UCSD-AML1 (cell line): Measurements from ENCODE around the gene IL1R1.

Experiments used
- DNase-seq: peaks from one replicate; lab custom pipeline; 2025; ENCODE audit not compliant: unreplicated experiment; lab: John Stamatoyannopoulos, UW

The IL1R1 gene

DNA sequence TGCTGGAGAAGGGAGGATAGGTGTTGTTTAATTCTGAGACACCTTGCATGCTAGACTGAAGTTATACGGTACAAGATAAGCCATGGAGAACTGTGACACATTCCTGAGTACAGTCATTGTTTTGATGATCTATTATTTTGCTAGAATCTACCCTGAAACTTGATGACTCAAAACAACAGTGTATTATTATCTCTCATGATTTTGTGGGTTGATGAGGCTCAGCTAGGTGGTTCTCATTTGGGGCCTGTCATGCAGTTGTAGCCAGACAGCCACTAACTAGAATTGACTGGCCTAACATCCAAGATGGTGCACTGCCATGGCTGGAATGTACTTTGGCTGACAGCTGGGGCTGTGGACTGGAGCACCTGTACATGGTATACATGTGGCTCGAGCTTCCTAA is 5.4 kb upstream of the IL1R1 start:
- DNase-seq: no peak

DNA sequence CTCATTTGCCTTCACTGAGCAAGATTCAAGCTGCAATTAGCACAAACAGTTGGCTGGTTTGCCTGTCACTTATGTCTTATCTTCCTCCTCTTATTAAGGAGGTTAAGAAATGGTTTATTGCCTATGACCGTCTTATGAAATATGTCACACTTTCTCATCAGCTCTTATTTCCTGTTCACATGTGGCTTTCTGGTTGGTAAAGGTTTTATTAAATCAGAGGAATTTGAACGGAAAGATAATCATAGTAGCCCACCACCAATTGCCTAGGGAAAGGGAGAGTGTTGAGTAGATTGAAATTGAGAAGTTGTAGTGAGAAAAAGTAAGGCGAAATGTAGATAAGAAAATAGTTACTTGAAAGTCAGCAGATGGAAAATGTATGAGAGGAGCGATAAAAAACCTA is 4.2 kb upstream of the IL1R1 start:
- DNase-seq: no peak

- DNase-seq: no peak
Measured at GRCh38 chr2:102139851-102140250, 2.7 kb upstream of the IL1R1 start.

DNA sequence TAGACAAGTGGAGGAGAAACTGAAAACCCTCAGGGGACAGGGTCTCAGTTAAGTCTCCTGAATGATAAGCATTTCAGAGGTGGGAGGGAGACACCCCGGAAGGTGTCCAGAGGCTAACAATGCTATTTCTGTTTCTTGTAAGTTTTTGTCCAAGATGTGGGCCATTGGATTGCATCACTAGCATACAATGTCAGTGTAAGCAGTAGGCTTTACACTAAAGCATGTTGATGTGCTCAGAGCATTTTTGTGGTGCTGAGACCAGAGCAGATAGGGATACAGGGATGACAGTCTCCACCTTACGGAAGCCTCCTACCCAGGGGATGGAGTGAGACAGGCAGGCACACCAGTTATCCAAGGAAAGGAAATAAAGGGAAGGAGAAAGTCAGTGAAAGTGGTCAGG is 2.2 kb upstream of the IL1R1 start:
- DNase-seq: no peak

DNA sequence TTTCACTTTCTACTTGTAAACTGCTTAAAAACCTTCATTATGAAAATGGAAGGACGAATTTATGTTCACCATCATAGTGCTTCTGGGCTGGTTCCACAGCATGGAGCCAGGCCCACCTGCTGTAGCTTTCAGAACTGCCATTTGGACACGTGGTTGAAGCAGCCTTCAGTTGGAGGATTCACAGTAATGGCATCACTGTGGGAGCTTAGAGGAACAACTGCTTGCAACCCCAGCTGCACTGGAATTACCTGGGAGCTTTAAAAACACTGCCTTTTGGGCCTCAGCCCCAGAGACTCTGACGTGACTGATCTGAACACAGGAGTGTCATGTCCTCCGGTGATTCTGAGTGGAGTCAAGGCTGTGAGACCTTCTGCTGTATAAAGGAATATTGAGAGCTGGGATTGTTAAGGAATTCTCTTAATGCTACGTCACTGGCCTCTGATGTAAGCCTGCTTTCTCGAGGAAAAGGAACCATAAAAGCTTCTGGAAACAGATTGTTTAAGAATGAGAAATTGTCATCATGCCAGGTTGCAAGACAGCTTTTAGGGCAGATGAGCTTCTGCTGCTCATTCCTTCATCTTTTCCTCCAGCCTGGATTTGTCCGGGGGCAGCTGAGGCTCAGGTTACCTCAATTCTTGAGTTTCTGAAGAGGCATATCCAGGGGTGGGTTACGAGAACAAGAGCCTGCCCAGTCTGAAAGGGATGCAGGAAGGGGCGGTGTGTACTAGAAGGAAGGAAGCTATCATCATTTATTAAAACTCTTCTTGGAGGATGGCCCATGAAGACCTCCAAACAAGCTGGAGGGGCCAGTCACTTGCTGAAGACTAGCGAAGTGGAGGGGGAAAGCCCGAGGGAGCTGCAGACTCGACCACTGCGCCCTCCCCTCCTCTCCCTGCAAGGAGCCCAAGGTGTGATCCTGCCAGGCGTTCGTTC is 1.3 kb upstream of the IL1R1 start:
- DNase-seq: no peak

DNA sequence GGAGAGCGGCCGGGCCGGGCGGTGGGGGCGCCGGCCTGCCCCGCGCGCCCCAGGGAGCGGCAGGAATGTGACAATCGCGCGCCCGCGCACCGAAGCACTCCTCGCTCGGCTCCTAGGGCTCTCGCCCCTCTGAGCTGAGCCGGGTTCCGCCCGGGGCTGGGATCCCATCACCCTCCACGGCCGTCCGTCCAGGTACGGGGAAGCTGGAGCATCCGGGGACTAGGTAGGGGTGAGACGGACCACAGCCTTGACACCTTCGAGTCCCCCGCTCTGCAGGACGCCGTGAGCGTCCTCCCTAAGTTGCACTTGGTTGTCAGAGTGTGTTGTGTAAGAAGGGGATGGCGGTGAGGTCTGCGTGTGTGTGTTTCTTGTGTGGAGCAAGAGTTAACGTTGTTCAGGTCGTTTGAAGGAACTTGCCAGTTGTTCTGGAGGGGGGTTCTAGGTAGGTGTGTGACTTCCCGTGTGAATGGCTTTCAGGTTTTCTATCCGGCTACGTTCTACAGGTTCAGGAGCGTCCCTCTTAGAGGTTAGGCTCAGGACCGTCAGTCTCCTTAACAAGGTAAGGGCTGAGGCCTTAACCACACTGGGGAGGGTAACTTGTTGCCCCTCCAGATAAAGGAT is 393 bp downstream of the IL1R1 start:
- DNase-seq: no peak

- no peak for DNase-seq
Measured at GRCh38 chr2:102143450-102143985, 972 bp downstream of the IL1R1 start.

DNA sequence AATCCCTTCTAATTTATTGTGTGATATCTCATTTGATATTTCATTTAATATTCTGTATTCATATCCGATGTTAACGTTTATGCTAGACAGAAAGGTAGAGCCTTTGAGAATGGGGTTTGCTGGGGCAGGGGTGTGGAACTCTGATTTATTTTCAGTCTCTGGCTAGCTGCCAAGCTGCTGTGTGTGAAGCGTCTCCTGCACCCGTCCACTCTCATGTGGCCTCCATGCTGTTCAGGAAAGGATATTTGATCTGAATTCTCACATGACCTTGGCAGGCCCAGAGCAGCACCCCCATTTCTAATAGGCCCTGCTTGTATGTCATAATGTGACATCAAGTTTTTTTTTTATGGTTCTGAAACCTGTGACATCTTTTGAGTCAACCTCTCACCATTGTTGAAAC is 1.6 kb downstream of the IL1R1 start:
- no peak for DNase-seq

- DNase-seq: no peak
Measured at GRCh38 chr2:102145107-102145506, 2.6 kb downstream of the IL1R1 start.

GRCh38 chr2:102145934-102146333 is 3.4 kb downstream of the IL1R1 start:
- no peak for DNase-seq

DNA sequence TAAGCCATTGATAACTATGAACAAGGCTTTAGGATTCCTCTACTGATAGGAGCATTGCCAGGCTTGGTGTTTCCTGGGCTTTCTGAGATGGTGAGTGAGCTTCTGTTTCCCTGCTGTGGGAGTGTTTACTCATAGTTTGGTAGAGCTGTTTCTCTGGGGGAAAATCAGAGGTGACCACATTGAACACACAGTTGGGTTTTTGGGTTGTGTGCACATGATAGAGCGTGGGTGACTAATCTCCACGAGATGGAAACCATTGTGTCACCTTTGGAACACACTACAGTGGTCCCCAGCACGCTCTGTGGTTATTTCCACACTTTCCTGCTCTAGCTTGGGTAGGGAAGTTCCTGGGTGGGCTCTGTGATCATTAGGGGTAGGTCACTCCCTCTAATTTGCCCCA is 5.4 kb downstream of the IL1R1 start:
- DNase-seq: no peak

- no peak for DNase-seq
Measured at GRCh38 chr2:102149243-102149642, 6.7 kb downstream of the IL1R1 start.

DNA sequence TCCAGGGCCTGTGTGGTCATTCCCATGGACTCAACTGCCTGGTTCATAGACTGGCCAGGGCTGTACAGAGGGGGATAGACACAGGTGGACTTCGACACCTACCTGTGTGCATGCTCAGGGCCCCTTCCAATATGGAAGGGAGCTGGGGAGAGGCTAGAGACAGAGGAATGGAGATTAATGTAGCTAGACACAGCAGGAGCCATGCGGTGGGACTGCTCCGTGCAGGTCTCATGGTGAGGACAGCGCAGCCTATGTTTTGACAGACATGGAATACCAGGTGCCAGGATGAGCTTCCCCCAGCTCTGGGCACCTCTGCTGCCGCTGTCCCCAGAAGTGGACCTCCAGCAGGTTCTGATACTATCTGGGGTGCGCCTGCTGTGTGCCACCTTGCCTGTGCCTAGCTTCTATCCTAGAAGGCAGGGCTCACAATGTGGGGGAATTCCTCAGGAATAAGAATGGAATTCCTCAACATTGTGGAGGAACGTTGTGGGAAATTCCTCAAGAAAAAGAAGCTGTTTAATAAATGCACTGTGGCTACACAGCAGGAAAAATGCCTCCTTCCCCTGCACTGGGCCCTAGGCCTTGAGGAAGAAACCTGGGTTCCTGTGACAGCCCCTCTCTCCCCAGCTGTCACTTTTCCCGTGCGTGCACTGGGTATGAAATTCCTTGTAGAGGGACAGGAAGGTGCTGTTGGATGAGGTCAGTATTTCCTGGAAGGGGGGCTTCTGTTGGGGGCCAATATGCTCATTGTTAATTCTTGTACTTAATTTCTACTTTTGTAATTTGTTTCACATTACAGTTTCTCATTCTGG is 7.3 kb downstream of the IL1R1 start:
- DNase-seq: no peak

- DNase-seq: no peak
Measured at GRCh38 chr2:102154364-102154763, 11.8 kb downstream of the IL1R1 start.

DNA sequence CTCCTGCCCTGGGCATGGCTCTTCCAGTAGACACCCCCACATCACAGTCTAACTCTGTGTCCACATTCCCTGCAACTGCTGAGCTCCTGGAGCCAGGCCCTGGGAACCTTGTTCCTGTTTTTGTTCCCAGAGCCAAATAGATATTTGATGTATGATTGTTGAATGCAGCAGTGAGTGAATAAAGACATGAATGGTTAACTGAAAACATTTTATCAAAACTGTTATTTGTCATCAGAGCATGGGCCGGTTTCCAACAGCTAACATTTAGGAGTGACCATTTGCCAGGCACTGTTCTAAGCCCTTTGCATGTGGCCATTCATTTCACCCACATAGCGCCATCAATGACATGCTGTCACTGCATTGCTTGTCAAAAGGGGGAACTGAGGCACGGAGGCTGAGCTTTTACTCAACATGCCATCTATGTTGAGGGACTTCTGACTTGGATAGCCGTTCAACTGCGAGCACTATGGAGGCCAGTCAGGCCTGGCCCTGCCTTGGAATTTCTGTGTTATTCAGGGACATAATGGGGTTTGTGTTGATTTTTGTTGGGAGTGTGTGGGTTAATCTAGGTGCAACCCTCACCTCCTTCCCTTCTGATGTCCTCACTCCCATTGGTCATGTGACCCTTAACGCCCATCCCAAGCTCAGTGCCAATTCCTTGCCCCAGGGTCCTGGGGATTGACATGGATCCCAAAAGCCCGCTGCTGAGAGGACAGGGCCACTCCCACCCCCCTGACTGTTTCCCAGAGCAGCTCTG is 12.6 kb downstream of the IL1R1 start:
- DNase-seq: no peak

DNA sequence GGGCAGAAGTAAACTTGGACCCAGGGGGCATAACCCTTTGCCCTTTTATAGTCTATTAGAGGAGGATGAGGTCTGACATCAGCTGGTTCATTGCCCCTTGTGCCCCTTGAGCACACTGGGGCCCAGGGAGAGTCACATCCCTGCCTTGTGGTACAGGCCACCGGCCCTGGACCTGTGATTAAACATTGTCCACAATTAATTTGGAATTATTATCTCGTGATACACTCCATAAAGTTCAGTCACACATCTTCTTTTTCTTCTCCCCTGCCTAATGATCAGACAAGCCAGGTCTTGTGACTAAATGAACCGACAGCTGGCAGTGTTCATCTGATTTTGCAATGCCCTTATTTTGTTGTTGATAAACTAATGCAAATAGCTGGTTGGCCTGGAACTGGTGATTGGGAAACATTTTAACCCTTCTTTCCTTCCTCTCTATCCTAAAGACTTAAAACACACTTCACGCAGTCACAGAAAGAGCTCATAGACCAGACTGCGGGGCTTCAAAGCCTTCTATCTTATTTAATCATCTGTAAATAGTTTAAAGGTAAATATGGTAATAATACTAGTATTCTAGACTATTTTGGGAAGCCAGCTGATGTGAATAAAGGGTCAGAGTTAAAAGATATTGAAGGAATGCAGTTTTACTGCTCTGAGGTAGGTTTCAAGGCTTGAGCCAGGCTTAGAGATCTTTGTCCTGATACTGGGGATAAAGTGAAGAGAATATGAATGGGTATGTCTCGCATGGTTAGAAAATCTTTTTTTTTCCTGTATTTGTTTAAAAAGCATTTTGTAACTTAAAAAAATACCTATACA is 13.4 kb downstream of the IL1R1 start:
- DNase-seq: no peak

DNA sequence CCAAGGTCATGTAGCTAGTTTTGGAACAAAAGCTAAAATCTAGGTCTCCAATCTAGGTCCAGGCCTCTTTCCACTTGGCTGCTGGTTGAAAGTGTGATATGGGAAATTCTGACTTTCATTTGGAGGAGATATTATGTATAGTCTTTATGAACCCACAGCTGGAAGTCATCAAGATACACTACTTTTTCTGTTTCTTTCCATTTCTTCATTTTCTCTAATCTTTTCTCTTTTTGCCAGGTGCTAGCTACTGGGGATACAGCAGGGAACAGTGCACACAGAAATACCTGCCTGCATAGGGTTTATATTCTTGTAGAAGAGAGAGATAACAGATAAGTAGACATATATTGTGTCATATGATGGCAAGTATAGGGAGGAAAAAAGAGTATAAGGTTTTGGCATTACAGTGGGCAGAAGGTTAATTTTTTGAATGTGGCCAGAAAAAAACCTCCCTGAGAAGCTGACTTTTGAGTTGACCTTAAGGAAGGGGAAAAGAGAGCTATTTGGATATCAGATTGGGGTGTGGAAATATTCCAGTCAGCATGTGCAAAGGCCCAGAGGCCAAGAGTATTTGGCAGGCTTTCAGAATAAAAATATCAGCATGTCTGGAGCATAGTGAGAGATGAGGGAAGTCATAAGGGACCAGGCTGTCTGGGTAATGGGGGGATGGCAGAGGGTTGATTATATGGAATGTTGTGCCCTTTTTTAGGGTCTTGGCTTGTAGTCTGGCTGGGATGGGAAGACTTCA is 15.6 kb downstream of the IL1R1 start:
- DNase-seq: no peak

- DNase-seq: no peak
Measured at GRCh38 chr2:102159295-102159694, 16.7 kb downstream of the IL1R1 start.

DNA sequence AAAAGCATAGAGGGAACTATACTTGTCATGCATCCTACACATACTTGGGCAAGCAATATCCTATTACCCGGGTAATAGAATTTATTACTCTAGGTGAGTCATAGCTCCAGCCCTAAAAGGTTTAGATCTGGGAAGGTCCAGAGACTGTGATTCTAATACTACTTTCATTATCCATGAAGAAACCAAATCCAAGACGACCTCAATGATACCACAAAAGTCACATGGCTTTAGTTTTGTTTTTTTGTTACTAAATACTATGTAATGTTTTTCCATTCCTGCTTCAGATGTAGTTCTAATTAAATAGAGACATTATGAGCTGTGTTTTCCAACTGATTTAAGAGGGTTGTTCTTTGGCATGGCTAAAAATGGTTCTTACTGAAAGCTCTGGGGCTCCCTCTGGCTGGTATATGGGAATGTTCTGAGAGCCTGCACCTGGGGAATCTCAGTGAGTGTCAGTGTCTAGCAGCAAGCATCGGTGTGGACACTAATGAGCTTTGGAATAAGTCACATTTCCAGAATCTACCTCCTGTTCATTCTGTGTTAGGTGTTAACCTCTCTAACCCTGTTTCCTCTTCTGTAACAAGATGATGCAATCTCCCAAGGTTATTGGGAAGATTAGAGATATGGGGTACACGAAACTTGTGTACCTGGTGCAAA is 23.8 kb downstream of the IL1R1 start:
- DNase-seq: no peak
